ENCODE measurements around the gene FOSL2.

GRCh38 chr2:28360718-28361293 is 31.9 kb upstream of the FOSL2 start:
- no peak for TF ChIP-seq CTCF (IDR thresholded peaks at IDR 0.05; ENCODE audit: low read length)
- TF ChIP-seq EZH2phosphoT487 (IDR thresholded peaks at IDR 0.05; ENCODE audit: low read length): no peak
- no peak for TF ChIP-seq EZH2 (optimal IDR thresholded peaks at IDR 0.05; ENCODE audit: low read depth, low read length)
